NCI-H2107 treated with DMSO at 0.1 percent for 48 hours (cell line): Measurements from ENCODE around the gene DDX43.
"Not testable (repeated sequence)": the region's sequence is repeated elsewhere in the genome, so short reads cannot be mapped to it uniquely, and the experiment has no call there.

Experiments used
- DNase-seq: peaks from one replicate; lab custom pipeline; 2025; ENCODE audit not compliant: unreplicated experiment; lab: John Stamatoyannopoulos, UW

The DDX43 gene

GRCh38 chr6:73394577-73395354 lies at the start of gene DDX43:
DDX43 (plus strand) TSS chr6:73394828; CDS start chr6:73394906, 78 bp downstream.
- DNase-seq, result no peak

GRCh38 chr6:73348550-73349204 lies 46.0 kb upstream of the DDX43 start:
- DNase-seq, result no peak

GRCh38 chr6:73349311-73349710 lies 45.3 kb upstream of the DDX43 start:
- DNase-seq, result no peak

GRCh38 chr6:73353636-73354593 lies 40.7 kb upstream of the DDX43 start, which contains the start of gene DPPA5:
DPPA5 (minus strand) TSS chr6:73354276; CDS start chr6:73354225, 51 bp downstream.
- no peak for DNase-seq

- DNase-seq, result no peak
These were observed 32.3 kb upstream of the DDX43 start, which contains the start of gene KHDC3L for GRCh38 chr6:73362358-73362757. KHDC3L (plus strand) TSS chr6:73362658; CDS start chr6:73362730, 72 bp downstream.

GRCh38 chr6:73362869-73363536 lies 31.6 kb upstream of the DDX43 start:
- DNase-seq, result no peak

DNA sequence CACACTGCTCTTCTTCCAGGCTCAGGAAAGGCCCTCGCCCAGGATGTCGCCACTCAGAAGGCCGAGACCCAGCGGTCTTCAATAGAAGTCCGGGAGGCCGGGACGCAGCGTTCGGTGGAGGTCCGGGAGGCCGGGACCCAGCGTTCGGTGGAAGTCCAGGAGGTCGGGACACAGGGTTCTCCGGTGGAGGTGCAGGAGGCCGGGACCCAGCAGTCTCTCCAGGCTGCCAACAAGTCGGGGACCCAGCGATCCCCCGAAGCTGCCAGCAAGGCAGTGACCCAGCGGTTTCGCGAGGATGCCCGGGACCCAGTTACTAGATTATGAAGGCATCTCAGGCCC lies 31.1 kb upstream of the DDX43 start:
- no peak for DNase-seq

- no peak for DNase-seq
These were observed 30.5 kb upstream of the DDX43 start for GRCh38 chr6:73364121-73364520.

- DNase-seq, result no peak
These were observed 30.1 kb upstream of the DDX43 start for GRCh38 chr6:73364549-73364948.

DNA sequence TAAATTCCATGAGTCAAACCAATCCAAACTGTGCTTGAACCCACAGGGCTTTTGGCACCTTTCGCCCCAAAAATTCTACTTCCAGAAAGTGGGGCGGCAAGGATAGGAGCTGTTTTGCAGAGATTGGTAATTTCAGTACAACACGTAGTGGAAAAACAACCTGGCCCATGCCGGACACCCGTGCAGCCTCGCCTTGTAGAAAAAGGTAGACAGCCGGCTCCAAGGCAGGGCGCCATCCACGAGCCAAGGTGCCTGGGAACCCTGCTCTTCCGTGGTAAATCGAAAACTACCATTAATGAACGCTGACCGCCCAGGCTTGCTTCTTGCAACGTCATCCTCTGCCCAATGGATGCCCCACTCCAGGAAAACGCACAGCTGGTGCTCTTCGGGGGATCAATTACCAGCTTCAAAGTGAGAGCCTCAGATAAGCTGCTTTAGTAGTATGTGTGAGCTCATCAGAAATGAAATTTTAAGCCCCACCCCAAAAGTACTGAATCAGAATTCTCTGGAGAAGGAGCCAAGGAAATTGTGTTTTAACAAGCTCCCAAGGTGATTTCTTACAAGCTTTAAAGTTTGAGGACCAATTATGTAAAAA lies 26.8 kb upstream of the DDX43 start:
- no peak for DNase-seq

GRCh38 chr6:73368675-73369074 lies 26.0 kb upstream of the DDX43 start:
- no peak for DNase-seq

DNA sequence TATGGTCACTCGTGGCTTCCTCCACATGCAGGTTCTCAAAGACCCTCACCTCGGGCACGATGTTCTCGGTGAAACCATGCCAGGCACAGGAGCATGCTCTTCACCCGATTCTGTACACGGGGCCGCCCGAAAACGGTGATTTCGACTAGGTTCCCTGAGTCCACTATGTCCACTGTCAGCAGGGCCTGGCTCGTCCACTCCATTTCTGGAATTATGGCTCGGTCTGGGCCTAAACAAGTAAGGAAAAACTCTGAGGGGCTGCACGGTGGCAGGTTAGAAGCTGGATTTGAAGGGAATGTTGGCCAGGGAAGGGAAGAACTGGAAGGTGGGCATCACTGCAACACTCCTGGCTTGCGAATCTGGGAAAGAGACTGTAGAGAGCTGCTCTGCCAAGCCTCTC lies 25.5 kb upstream of the DDX43 start:
- no peak for DNase-seq

DNA sequence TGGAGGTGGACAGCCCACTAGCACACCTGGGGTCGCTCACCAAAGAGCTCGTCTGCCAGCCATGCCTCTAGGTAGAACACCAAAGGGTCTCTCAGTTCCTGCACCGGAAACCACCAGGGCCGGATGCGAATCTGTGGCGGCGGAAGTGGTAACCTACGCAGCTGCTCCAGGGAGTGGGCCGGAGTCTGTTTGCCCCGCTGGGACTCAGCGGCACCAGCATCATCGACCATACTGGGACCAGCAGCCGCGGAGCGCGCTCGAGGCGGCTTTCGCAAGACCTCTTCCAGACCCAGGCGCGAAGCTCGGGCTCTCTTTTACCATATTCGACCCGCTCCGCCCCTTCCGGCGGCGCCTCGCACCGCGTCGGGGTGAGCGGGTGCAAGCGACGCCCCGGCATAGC lies 25.1 kb upstream of the DDX43 start, which contains the start of gene OOEP:
Gene OOEP (minus strand): TSS at position 335 of the 400 bp plus-strand sequence. CDS start 105 bp downstream, at position 230.
- DNase-seq, result no peak

DNA sequence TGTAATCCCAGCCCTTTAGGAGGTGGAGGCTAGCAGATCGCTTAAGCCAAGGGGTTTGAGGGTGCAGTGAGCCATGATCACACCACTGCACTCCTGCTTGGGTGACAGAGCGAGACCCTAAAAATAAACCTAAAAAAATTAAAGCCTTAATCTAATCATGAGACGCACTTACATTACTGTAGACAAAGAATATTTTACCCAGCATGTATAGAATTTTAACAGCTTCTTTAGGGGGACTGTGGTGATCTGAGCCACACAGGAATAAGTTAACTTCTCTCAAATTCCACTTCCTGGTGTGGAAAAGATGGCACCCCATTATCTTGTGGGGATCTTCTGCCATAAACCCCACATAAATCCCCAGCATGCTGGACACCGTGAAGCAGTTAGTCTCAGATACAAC lies 22.6 kb upstream of the DDX43 start:
- no peak for DNase-seq

DNA sequence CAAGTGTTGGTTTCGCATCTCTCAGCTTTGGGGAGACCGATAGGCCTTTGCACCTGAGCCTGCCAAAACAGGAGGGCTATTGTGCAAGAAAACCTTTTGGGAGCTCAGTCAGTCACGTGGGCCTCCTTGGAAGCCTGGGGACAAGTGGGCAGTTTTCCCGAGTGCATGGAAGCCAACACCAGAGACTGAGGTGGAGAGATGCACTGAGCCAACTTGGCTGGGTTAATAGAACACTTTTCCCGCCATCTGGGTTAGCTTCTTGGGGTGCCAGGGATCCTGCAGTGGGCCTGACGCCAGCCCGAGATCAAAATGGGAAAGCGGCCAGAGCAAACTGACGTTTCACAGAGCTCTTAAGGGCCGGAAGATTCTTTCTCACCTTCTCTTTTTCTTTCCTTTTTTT lies 22.1 kb upstream of the DDX43 start:
- no peak for DNase-seq

DNA sequence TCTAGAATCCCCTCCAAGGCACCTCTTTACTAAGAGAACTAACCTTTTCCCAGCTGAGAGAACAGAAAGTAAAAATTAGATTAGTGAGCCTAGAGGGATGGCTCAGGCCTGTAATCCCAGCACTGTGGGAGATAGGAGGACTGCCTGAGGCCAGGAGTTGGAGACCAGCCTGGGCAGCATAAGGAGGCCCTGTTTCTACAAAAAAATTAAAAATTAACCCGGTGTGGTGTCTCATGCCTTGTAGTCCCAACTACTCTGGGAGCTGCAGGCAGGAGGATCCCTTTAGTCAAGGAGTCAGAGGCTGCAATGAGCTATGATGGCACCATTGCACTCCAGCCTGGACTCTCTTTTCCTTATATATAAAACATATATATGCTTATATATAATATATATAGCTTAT lies 19.4 kb upstream of the DDX43 start:
- no peak for DNase-seq

- DNase-seq, result no peak
These were observed 17.4 kb upstream of the DDX43 start for GRCh38 chr6:73377225-73377624.

- DNase-seq, result not testable (repeated sequence)
These were observed 13.1 kb upstream of the DDX43 start for GRCh38 chr6:73381531-73381930.

DNA sequence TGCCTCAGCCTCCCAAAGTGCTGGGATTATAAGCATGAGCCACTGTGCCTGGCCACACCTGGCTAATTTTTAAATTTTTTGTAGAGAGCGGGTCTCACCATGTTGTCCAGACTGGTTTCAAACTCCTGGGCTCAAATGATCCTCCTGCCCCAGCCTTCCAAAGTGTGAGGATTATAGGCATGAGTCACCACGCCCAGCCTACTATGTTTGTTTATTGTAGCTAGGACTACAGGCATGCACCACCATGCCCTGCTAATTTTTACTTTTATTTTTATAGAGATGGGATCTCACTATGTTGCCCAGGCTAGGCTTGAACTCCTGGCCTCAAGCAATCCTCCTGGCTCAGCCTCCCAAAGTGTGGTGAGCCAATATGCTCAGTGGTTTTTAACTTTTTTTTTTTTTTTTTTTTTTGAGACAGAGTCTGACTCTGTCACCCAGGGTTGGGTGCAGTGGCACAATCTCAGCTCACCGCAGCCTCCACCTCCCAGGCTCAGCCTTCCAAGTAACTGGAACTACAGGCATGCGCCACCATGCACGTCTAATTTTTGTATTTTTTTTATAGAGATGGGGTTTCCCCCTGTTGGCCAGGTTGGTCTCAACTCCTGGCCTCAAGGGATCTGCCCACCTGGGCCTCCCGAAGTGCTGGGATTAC lies 12.0 kb upstream of the DDX43 start:
- DNase-seq, result no peak

GRCh38 chr6:73388433-73388799 lies 6.2 kb upstream of the DDX43 start:
- no peak for DNase-seq
